ENCODE data around the gene CHRNA4. TPM values are rescaled to one million over a fixed set of nuclear protein-coding genes. Genes with fewer than 3 reads are reported as not detected.

Gene CHRNA4
- total and polyA plus RNA-seq, 9 of the 15 experiments (the other 6 are each of a cell fraction or from before 2014, with no cell fraction given) = not detected

DNA sequence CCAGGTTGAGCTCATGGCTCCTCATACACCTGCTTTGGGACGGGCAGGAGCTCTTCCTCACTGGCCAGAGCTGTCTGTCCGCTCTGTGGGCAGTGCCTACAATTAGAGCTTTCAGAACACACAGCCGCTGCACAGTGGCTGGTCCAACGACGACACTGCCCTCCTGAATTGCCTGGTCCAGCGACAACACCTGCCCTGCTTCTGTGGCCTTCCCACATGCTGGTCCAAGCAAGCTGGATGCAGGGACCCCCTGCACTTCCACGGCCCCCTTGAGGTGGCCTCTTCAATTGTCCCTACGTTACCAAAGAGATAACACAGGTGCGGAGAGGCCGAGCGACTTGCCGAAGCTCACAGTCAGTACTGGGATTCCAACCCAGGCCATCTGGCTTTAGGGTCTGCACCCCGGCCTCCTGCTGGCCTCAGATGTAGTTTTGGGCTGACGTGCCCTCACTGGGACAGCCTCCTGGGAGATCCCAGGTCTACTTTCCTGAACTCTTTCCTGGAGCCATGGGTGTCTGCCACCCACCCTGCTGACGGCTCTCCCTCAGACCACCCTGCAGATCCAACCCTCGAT, 1.4 kb upstream of the CHRNA4 start:
- intact Hi-C loops (cut with micrococcal nuclease) = no loop called here
- FAIRE-seq (no peak), ATAC-seq (no peak), DNase-seq (ENCODE audit: extremely low read depth in 1 of 4, low spot score in 3 of 4) (no peak)
- H3K27ac ChIP-seq (ENCODE audit: extremely low read depth, low read depth, low read length) = no peak overlapping the region
- WGBS (ENCODE audit: insufficient coverage, low coverage, missing lambda C conversion rate) = 7% methylated on average over 16 of the region's 16 CpGs
- ChIA-PET POLR2A (interaction anchor here (0.6 kb wide), 1 partner anchor 14 kb away, joined by 3 read pairs; no protein-coding TSS in a partner anchor), CTCF (ENCODE audit: low intra/inter-chr PET ratio) (no interaction called here)
- H3K9ac ChIP-seq (ENCODE audit: insufficient read depth in 1 of 2, low read depth in 2 of 2, low read length in 2 of 2) = no peak overlapping the region
- no peak overlapping the region for H2AFZ ChIP-seq (ENCODE audit: low read depth, low read length)
- no peaks in the 10 kb centered on the region for H3K9me3 ChIP-seq (replicated peaks; ENCODE audit: control insufficient read depth, insufficient read depth, low read depth, low read length)
- no TSS peak for BruUV-seq (replicated peaks)
- peaks cover 0 to 27% of the 10 kb centered on the region in 2 experiments; a peak in 2 of 5 replicates for H3K4me1 ChIP-seq (replicated peaks in 1 of 2; ENCODE audit: control insufficient read depth in 2 of 2, insufficient read depth in 2 of 2, low read length in 2 of 2)
- H3K9me1 ChIP-seq (ENCODE audit: control insufficient read depth, insufficient read depth, low read length) = no peaks in the 10 kb centered on the region
- H3K36me3 ChIP-seq (ENCODE audit: control insufficient read depth, insufficient read depth, low read length) = no peaks in the 10 kb centered on the region
- H3K4me3 ChIP-seq = no peak overlapping the region
- H3K27me3 ChIP-seq (ENCODE audit: control insufficient read depth in 2 of 2, insufficient read depth in 2 of 2, low read length in 2 of 2) = peaks cover 8 to 44% of the 10 kb centered on the region in 2 experiments; a peak in 4 of 5 replicates
- H3K4me2 ChIP-seq (ENCODE audit: insufficient read depth, low read length) = no peak overlapping the region
- TF ChIP-seq KDM2B (CRISPR knock-in tag; IDR thresholded peaks at IDR 0.05) = no peak
- TF ChIP-seq CAMTA2 (CRISPR knock-in tag; conservative IDR thresholded peaks at IDR 0.05) = no peak
- no peak for TF ChIP-seq NFE2 (IDR thresholded peaks at IDR 0.05; ENCODE audit: low read depth)
- TF ChIP-seq MTA3 (IDR thresholded peaks at IDR 0.05; ENCODE audit: borderline replicate concordance) = no peak
- no peaks in the 10 kb centered on the region for H3K79me2 ChIP-seq (ENCODE audit: control insufficient read depth, insufficient read depth, low read length)
- H4K20me1 ChIP-seq (replicated peaks; ENCODE audit: control insufficient read depth, insufficient read depth, low read length) = no peaks in the 10 kb centered on the region; the same call in none of the 2 replicates
- in situ Hi-C loops (cut with MboI) = no loop called here

Measured in K562 (cell line).